ENCODE results near the gene LARP1B.

- TF ChIP-seq CTCF (IDR thresholded peaks at IDR 0.05) (no peak), SIN3A (IDR thresholded peaks at IDR 0.05; ENCODE audit: borderline replicate concordance, insufficient read depth, low read depth, low read length) (no peak), POLR2AphosphoS5 (IDR thresholded peaks at IDR 0.05; ENCODE audit: low read depth, low read length) (no peak), REST (IDR thresholded peaks at IDR 0.05; ENCODE audit: insufficient read depth in 1 of 2, low read depth in 2 of 2, low read length in 1 of 2) (no peak)
These were observed 181.5 kb downstream of the LARP1B start for GRCh38 chr4:128242601-128243000.

Measured in Panc1 (cell line).